Activated T-helper 1 cell treated with Interleukin-2 at 50 U/mL for 16 hours (primary cell): ENCODE data around the gene COX7B.
"Not testable (repeated sequence)": the region's sequence is repeated elsewhere in the genome, so short reads cannot be mapped to it uniquely, and the experiment has no call there.

ENCODE experiments used
- DNase-seq: peaks from one replicate; pipeline ENCODE4 v3.0.0-alpha.2; 2020; ENCODE audit warnings: low read depth

COX7B gene, protein sequence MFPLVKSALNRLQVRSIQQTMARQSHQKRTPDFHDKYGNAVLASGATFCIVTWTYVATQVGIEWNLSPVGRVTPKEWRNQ

DNA sequence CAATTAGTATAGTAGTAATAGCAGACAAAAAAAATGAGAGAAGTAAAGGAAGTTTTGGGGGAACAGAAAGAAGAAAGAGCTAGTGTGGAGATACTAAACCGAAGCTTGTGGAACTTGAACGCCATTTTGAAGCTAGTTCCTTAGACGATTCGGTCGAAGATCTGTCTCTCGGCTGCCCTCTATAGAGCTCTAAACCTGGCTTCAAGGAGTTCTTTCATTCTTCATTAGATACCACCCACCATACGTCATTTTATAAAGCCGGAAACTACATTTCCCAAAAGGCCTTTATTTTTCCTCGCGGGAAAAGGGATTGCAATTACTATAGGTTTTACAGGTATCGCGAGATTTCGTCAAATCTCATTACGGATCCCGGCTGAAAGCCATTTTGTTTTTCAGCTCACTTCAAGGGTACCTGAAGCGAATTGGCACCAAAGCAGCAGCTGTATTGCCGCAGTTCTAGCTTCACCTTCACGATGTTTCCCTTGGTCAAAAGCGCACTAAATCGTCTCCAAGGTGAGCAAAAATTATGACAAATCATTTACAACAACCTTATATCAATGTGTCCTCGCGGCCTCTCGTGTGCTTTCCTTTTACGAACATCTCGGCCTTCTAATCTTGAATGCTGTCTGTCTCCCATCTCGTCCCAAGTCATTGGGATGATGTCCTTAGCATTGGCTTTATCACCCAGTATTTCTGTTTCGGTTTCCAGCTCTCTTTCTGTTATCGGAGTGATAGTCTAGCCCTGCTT is at the start of gene COX7B:
Gene COX7B (plus strand): TSS at position 388 of the 748 bp plus-strand sequence. CDS start 86 bp downstream, at position 474.
- peak; percentile 33 for DNase-seq

DNA sequence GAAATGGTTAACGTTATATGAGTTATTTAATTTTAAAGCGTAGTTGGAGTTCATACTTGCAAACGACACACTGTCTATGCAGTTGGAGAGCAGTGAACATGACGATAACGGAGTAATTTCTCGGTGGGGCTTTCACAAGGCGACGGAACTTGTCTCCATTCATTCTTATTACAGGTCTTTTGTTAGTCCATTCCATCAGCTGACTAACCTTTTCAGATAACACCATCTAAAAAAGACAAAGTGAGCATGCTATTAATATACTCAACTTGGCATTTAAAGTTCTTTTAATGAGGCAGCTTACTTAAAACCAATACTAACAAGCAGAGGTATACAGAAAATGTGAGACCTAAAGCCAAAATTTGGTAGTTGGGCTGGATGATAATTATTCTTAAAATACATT is 23.9 kb upstream of the COX7B start:
- DNase-seq = no peak

DNA sequence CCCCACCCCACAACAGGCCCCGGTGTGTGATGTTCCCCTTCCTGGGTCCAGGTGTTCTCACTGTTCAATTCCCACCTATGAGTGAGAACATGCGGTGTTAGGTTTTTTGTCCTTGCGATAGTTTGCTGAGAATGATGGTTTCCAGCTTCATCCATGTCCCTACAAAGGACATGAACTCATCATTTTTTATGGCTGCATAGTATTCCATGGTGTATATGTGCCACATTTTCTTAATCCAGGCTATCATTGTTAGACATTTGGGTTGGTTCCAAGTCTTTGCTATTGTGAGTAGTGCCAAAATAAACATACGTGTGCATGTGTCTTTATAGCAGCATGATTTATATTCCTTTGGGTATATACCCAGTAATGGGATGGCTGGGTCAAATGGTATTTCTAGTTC is 17.9 kb upstream of the COX7B start:
- not testable (repeated sequence) for DNase-seq

DNA sequence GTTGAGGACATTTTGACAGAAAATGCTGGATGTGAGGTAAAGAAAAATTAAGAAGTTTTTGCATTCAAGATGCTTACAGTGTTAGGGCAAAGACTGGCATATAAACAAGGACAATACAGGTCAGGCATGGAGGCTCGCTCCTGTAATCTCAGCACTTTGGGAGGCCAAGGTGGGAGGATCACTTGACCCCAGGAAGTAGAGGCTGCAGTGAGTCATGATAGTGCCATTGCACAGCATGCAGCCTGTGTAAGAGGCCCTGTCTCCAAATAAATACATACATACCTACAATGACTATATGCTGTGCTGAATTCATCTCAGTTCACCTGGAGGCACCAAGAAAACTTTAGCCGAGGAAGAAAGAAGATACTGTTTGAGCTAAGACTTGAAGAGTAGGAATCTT is 6.4 kb upstream of the COX7B start:
- DNase-seq = no peak

DNA sequence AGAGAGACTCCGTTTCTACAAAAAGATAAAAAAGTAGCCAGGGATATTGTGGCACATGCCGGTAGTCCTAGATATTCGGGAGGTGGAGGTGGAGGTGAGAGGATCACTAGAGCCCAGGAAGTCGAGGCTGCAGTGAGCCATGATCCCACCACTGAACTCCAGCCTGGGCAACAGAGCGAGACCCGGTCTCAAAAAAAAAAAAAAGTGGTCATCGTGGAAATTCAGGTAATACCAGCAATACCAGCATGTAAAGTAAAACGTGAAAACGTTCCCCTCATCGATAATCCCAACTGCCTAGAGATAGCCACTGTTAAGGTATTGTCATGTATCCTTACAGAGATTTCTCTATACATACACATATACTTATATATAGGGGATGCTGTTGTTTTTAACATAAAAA is 5.6 kb upstream of the COX7B start:
- no peak for DNase-seq

DNA sequence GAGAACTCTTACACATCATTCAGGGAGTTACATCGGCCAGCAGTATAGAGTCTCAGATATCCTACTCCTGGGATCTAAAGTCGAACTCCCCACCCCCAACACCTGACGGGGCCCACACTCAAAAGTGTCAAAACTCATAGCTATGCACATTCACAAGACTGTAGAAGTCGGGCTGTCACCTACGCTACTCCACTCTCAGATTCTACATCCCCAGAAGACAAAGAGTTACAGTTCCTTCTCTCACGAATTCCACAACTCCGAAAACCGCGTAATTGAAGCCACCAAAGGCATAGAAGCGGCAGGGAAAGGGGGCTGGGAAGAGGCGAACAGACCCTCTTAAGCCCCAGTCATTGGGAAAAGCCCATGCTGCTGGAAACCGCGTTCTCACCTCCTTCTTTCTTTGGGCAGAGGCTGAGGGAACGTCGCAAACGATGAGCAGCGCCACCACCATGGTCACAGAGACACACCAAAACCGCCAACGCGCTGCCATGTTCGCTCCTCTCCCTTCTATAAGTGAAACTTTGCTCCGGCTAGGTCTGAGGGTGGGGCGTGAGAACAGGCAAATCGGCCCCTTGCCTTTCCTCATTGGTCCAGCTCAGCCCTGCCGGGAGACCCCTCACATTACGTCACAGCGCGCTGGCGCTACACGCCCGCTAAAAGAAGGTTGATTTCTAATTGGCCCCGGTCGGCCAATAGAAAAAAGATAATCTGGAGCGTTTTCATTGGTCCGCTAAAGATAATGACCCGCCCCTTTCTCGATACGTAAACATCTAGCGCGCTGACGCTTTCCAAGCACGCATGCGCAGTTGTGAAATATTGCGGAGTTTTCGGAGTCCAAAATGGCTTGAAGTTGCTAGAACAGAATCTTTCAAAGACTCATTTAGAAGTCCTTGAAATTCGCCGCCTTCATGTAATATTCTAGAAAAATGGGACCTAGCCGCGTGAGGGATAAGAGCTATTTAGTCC is 4.1 kb upstream of the COX7B start, which contains the start of gene MAGT1:
Gene MAGT1 (minus strand): TSS at position 515 of the 966 bp plus-strand sequence. CDS start 25 bp downstream, at position 490.
- peak; percentile 80 for DNase-seq

DNA sequence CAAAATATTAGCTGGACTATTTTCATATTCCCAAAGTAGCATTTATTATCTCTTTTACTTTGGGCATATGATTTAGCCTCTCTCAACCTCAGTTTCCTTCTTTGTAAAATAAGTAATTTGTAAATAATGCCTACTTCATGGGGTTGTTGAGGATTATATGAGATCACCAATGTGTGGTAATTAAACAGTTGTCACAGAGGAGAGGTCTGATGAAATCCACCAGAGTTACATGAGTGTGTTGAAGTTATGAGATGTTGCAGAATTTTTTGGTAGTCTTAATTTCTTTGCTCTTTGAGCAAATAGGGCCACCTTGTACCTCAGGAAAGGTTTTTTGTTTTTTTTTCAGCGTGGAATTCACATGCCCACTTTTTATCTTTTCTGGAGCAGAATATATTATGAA is 1.4 kb downstream of the COX7B start:
- DNase-seq = no peak

DNA sequence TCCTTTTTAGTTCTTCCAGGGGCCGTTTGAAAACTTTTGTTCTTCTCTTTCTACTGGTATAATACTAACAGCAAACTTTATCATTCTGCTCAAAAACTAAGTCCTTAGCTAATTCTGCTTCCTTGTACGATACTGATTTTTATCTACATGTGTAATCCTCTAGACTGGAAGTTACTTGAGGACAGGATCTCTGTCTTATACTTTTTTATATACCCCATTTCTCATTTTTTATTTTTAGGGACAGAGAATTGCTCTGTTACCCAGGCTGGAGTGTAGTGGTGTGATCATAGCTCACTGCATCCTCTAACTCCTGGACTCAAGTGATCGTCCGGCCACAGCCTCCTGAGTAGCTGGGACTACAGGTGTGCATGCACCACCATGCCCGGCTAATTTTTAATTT is 2.2 kb downstream of the COX7B start:
- DNase-seq = no peak

DNA sequence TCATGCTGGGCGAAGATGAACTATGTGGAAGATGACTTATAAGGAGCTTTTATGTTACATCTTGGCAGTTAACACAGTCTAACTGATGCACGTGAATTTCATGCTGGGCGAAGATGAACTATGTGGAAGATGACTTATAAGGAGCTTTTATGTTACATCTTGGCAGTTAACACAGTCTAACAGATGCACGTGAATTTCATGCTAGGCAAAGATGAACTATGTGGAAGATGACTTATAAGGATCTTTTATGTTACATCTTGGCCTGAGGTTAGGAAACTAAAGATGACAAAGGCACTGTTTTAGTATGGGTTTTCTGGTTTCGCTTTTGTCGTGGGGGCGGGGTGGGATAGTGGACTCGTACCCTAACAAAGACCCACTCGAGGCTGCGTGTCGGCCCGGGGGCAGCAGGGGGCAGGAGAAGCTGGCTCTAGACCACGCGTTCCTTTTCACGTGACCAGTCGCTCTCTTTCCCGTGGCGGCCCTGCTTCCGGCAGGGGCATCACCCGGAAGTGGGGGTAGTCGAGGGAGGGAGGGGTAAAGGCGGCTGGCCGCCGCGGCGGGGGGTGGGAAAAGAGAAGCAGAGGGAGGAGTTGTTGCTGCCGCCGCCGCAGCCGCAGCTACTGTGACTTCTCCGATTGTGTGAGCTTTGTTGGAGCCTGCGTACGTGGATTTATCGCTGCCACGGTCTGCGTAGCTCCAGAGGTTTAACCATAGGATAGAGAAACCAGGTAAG is 11.0 kb downstream of the COX7B start, which contains the start of gene ATP7A:
Gene ATP7A (plus strand): TSS at position 586 of the 733 bp plus-strand sequence. CDS start 60,949 bp downstream, outside the sequence.
- DNase-seq = peak; percentile 84

DNA sequence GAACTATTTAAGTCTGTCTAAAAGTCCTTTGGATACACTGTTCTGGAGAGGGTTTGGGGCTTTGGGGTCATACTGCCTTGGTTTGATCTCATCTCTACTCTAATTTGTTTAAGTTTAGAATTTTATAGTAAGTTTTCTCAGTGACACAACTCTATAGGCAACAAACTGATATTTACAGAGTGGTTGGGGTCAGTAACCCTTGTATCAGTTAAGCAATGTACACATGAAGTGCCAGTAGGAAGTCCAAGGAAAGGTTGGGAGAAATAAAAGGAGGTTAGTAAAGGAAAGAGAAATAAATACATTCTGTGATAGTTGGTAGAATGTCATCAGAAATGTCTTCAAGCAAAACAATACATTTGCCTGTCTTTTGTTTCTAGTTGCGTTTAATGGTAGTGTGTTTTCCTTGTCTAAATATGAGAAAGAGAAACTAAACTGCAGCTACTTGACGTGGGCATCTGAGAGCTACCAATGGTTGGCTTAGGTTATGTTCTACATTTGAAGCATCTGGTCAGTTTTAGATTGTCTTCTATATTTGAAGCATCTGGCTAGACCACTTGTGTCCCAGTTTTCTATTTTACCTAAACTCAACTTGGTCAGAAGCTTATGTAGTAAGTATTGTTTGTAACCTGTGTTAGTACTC is 18.1 kb downstream of the COX7B start:
- no peak for DNase-seq

DNA sequence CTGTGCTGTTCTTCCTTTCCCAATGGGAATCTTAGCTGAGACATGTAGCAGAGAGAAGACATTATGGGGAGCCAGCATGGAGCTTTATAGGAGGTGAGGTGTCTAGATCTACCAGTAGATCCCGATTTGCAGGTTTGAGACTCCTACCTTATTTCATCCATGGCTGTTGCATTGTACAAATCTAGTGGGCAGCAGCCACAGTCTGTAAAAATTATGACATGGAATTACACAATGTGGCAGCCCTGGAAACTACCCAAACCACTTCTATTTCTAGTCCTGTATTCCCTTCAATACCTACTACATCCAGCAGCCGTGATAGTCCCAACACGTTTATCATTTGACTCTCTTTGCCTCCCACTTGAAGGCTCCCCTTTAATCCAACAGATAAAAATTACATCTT is 19.3 kb downstream of the COX7B start:
- DNase-seq = no peak

DNA sequence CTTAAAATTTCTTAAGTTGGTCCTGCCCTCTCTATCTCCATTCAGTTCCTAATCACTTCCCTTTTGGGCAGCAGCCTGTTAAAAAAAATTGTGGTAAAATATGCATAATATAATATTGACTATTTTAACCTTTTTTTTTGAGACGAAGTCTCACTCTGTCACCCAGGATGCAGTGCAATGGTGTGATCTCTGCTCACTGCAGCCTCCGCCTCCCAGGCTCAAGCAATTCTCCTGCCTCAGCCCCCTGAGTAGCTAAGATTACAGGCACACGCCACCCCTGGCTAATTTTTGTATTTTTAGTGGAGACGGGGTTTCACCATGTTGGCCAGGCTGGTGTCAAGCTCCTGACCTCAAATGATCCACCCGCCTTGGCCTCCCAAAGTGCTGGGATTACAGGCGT is 20.1 kb downstream of the COX7B start:
- not testable (repeated sequence) for DNase-seq

DNA sequence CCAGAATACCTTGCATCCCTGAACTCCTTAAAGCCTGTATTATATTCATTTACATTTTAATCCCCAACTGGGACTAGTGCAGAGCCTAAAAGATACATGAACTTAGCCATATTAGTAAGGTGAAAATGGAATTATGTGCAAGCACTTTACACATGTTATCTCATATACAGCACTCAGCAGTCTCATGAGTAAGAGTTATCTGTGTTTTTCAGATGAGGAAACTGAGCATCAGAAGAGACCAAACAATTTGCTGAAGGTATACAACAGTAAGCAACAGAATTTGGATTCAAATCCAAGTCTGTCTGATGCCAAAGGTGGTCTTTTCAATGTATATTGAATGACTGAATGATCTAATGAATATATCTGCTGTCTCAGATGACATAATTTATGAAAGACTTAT is 23.5 kb downstream of the COX7B start:
- no peak for DNase-seq

DNA sequence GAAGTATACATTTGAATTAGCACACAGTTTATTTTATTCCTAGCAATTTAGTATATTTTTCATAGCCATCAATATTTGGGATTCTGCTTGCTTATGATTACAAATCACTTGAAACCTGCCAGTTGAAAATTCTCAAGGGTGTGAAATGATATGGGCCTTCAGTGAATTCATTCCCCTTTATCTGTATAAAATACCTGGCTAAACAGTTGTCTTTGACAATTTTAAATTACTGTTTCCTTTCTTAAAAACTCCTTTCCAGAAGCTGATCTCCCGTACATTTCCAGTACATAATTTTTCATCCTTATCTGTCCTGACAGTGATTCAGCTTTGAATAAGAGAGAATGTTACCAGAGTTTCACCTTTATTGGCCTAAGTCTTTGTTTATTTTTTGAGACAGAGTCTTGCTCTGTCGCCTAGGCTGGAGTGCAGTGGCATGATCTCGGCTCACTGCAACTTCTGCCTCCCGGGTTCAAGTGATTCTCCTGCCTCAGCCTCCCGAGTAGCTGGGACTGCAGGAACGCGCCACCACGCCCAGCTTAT is 25.1 kb downstream of the COX7B start:
- no peak for DNase-seq

DNA sequence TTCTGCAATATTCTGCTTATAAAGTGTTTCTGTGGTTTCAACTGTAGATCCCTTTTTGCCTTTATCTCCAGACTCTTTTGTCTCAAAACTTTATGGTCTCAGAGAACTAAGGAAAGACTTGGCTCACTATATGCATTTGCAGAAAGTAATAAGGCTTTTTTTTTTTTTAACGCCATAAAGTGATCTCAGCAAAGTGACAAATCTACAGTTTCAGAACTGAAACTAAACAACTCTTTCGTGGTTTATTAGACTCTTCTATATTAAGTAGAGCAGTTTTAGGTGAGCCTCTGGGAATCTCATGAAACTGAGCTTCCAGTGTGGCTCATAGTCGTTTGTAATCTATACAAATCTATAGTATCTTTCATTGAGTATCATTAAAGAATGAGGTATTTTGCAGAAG is 26.5 kb downstream of the COX7B start:
- DNase-seq = no peak

DNA sequence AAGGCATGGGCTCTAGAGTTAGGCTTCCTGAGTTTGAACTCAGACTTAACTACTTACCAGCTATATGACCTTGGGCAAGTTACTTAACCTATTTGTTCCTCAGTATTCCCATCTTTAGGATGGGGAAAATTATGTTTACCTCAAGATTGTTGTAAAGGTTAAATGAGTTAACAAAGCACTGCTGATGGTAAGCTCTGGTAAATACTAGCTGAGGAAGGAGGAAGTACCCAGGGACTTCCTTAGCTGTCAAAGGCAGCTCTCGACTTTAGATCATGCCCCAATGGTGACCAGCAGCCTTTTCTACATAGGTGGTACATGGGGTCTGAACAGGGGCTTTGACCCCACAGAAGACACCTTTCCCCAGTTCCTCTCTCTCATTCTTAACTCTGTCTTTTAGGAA is 31.3 kb downstream of the COX7B start:
- no peak for DNase-seq

DNA sequence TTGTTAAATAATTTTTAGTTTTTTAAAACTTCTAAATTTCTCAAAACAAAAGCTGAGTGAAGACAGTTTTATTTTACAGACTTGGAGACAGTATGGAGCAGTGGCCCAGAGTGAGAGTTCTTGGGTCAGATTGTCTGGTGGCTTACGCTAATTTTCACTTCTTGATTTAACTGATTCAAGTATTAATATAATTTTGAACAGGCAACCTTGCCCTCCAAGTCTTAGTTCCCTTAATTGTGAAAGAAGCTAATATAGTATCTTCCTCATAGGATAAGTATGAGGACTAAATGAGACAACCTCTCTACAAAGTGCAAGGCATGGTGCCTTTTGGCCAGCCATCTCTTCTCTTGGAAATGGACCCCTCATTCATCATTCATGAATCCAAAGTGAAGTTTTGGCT is 36.6 kb downstream of the COX7B start:
- DNase-seq = no peak

DNA sequence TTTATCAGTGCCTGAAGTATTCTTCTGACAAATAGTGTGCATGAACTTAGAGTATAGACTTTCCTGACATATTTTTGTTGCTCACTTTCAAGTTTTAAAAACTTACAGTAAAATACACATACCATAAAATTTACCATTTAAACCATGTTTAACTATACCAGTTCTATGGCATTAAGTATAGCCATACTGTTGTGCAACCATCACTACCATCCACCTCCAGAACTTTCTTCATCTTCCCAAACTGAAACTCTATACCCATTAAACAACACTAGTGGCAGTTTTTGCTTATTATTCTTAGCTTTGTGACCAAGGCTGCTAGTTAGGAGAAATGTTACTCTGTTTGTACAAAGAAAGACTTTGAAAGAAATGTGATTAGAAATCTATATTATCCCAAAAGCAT is 37.0 kb downstream of the COX7B start:
- DNase-seq = no peak

DNA sequence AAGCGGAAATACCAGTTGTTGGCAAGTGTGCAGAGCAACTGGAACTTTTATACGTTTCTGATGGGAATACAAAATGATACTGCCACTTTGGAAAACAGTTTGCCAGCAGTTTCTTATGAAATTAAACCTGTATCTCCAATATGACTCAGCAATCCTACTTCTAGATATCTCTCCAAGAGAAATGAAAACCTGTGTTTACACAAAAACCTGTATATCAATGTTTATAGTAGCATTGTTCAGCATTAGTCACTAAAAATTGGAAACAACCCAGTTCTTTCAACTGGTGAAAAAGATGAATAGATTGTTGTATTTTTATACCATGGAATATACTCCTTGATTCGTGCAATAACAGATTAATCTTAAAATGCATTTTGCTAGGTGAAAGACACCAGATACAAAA is 38.0 kb downstream of the COX7B start:
- no peak for DNase-seq

DNA sequence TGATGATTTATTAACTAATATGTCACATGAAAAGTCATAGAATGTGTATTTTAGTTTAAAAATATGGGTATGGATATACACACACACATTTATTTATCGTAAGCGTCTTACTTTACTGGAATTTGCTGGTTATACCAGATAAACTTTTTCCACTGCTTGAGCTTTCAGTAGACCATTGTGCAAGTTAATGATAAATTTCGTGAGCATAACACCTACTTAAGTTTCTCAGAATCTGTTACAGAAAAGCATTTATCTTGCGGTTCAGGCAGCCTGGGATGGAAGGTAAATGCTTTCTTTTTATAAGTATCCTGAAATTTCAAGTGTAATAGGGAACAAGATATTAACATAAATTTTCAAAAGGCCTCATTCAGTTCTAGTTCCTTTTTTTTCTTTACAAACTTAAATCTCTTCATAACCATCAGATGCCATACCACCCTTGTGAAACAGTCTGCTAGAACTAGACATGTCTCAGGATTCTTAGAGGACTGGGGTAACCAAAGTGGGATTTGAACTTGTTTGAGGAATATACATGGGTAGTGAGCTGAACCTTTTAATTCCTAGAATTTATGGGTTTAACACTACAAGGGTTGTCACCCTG is 38.9 kb downstream of the COX7B start:
- no peak for DNase-seq

DNA sequence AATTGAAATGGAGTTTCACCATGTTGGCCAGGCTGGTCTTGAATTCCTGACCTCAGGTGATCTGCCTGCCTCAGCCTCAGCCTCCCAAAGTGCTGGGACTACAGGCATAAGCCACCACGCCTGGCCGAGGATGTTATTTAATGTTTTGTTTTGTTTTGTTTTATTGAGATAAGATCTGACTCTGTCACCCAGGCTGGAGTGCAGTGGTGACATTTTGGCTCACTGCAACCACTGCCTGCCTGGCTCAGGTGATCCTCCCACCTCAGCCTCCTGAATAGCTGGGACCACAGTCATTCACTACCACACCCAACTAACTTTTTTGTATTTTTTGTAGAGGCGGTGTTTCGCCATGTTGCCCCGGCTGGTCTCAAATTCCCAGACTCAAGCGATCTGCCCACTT is 45.8 kb downstream of the COX7B start:
- DNase-seq = not testable (repeated sequence)
